Measurements from ENCODE around the gene ABLIM2.

ABLIM2 gene

GRCh38 chr4:8029689-8030088 lies 128.9 kb downstream of the ABLIM2 start:
- ATAC-seq = no peak
- TF ChIP-seq ISL1 (CRISPR knock-in tag; IDR thresholded peaks at IDR 0.05) = no peak

- no peak for ATAC-seq
- TF ChIP-seq POU6F1 (CRISPR knock-in tag; IDR thresholded peaks at IDR 0.05; ENCODE audit: borderline replicate concordance, low read depth) = no peak
- TF ChIP-seq ESRRG (CRISPR knock-in tag; IDR thresholded peaks at IDR 0.05) = no peak
- no peak for TF ChIP-seq PPARA (CRISPR knock-in tag; IDR thresholded peaks at IDR 0.05; ENCODE audit: borderline replicate concordance)
- no peak for TF ChIP-seq OSR1 (CRISPR knock-in tag; IDR thresholded peaks at IDR 0.05)
- no peak for TF ChIP-seq SNAI2 (CRISPR knock-in tag; IDR thresholded peaks at IDR 0.05)
- no peak for TF ChIP-seq ZFP3 (CRISPR knock-in tag; IDR thresholded peaks at IDR 0.05)
- no peak for TF ChIP-seq PATZ1 (CRISPR knock-in tag; IDR thresholded peaks at IDR 0.05; ENCODE audit: borderline replicate concordance)
- TF ChIP-seq ZFP30 (CRISPR knock-in tag; IDR thresholded peaks at IDR 0.05) = no peak
- no peak for TF ChIP-seq TOX (CRISPR knock-in tag; IDR thresholded peaks at IDR 0.05; ENCODE audit: borderline replicate concordance)
- no peak for TF ChIP-seq ARNTL (CRISPR knock-in tag; IDR thresholded peaks at IDR 0.05; ENCODE audit: borderline replicate concordance, low read depth)
- no peak for TF ChIP-seq ZC3H10 (CRISPR knock-in tag; IDR thresholded peaks at IDR 0.05)
- no peak for TF ChIP-seq CSRNP3 (CRISPR knock-in tag; IDR thresholded peaks at IDR 0.05)
- TF ChIP-seq BACH2 (CRISPR knock-in tag; IDR thresholded peaks at IDR 0.05; ENCODE audit: borderline replicate concordance) = no peak
- TF ChIP-seq TCF4 (CRISPR knock-in tag; IDR thresholded peaks at IDR 0.05; ENCODE audit: borderline replicate concordance) = no peak
- no peak for TF ChIP-seq RARB (CRISPR knock-in tag; IDR thresholded peaks at IDR 0.05)
- no peak for TF ChIP-seq CREB5 (CRISPR knock-in tag; IDR thresholded peaks at IDR 0.05; ENCODE audit: low read depth)
- no peak for TF ChIP-seq ZNF70 (CRISPR knock-in tag; IDR thresholded peaks at IDR 0.05)
Measured at GRCh38 chr4:8028884-8029568, 129.6 kb downstream of the ABLIM2 start.

GRCh38 chr4:8028368-8028767 lies 130.2 kb downstream of the ABLIM2 start:
- no peak for ATAC-seq
- no peak for TF ChIP-seq PPARA (CRISPR knock-in tag; IDR thresholded peaks at IDR 0.05; ENCODE audit: borderline replicate concordance)

GRCh38 chr4:8026453-8026852 lies 132.2 kb downstream of the ABLIM2 start:
- TF ChIP-seq RARB (CRISPR knock-in tag; IDR thresholded peaks at IDR 0.05) (no peak), ZNF8 (CRISPR knock-in tag; IDR thresholded peaks at IDR 0.05) (no peak), CSRNP3 (CRISPR knock-in tag; IDR thresholded peaks at IDR 0.05) (no peak), TOX (CRISPR knock-in tag; IDR thresholded peaks at IDR 0.05; ENCODE audit: borderline replicate concordance) (no peak), PATZ1 (CRISPR knock-in tag; IDR thresholded peaks at IDR 0.05; ENCODE audit: borderline replicate concordance) (no peak), PPARA (CRISPR knock-in tag; IDR thresholded peaks at IDR 0.05; ENCODE audit: borderline replicate concordance) (no peak), ARNTL (CRISPR knock-in tag; IDR thresholded peaks at IDR 0.05; ENCODE audit: borderline replicate concordance, low read depth) (no peak), POU6F1 (CRISPR knock-in tag; IDR thresholded peaks at IDR 0.05; ENCODE audit: borderline replicate concordance, low read depth) (no peak), BACH2 (CRISPR knock-in tag; IDR thresholded peaks at IDR 0.05; ENCODE audit: borderline replicate concordance) (no peak), GLIS3 (CRISPR knock-in tag; IDR thresholded peaks at IDR 0.05) (no peak), ESRRG (CRISPR knock-in tag; IDR thresholded peaks at IDR 0.05) (no peak), CREB5 (CRISPR knock-in tag; IDR thresholded peaks at IDR 0.05; ENCODE audit: low read depth) (no peak), TCF4 (CRISPR knock-in tag; IDR thresholded peaks at IDR 0.05; ENCODE audit: borderline replicate concordance) (no peak), CSDC2 (CRISPR knock-in tag; IDR thresholded peaks at IDR 0.05) (no peak), SNAI2 (CRISPR knock-in tag; IDR thresholded peaks at IDR 0.05) (no peak), ISL1 (CRISPR knock-in tag; IDR thresholded peaks at IDR 0.05) (no peak), ZC3H10 (CRISPR knock-in tag; IDR thresholded peaks at IDR 0.05) (no peak), ZNF70 (CRISPR knock-in tag; IDR thresholded peaks at IDR 0.05) (no peak), ZFP3 (CRISPR knock-in tag; IDR thresholded peaks at IDR 0.05) (no peak)
- no peak; the same call in 2 of the 3 replicates for ATAC-seq

All from SK-N-SH treated with all-trans-retinoic acid at 6 μM for 48 hours (cell line).